GM23248 (cell line): Measurements from ENCODE around the gene PARD3B.

ENCODE experiments used
- EZH2 ChIP-seq: fragments of 200-600 bp; sonication (generic); IDR thresholded peaks from 2 replicates; pipeline ENCODE4 v1.6.1; 2018; ENCODE audit warnings: antibody characterized with exemption, mild to moderate bottlenecking; ENCODE audit not compliant: insufficient read depth, poor library complexity, severe bottlenecking
- EZH2phosphoT487 ChIP-seq: fragments of 200-600 bp; sonication (generic); IDR thresholded peaks from 2 replicates; pipeline ENCODE4 v1.6.1; 2018; ENCODE audit warnings: antibody characterized with exemption, moderate library complexity, mild to moderate bottlenecking, low read depth; ENCODE audit not compliant: insufficient read depth

- TF ChIP-seq EZH2 (no peak), EZH2phosphoT487 (no peak)
These were observed 181.6 kb downstream of the PARD3B start for GRCh38 chr2:204726831-204727230.
